SK-N-SH treated with all-trans-retinoic acid at 6 μM for 48 hours (cell line): ENCODE measurements around the gene CFAP100.

Experiments used
- ATAC-seq: fragments of 200-7000 bp; cut with Tn5 transposase; 3 replicates; pipeline ENCODE4 v1.9.1; 2020; ENCODE audit warnings: mild to moderate bottlenecking, moderate library complexity
- ARNTL ChIP-seq: fragments of 450-650 bp; formaldehyde crosslinking; IDR thresholded peaks from 2 replicates; pipeline ENCODE4 v1.5.0; 2020; ENCODE audit warnings: low read depth, mild to moderate bottlenecking, moderate library complexity, borderline replicate concordance
- BACH2 ChIP-seq: fragments of 250-450 bp; sonication (Bioruptor Pico); IDR thresholded peaks from 2 replicates; pipeline ENCODE4 v1.9.0; 2021; ENCODE audit warnings: mild to moderate bottlenecking, borderline replicate concordance
- CSDC2 ChIP-seq: fragments of 250-450 bp; sonication (Bioruptor Pico); IDR thresholded peaks from 2 replicates; pipeline ENCODE4 v1.5.0; 2020; ENCODE audit warnings: mild to moderate bottlenecking, moderate library complexity
- ESRRG ChIP-seq: fragments of 250-450 bp; sonication (Bioruptor Pico); IDR thresholded peaks from 2 replicates; pipeline ENCODE4 v1.6.1; 2021; ENCODE audit warnings: mild to moderate bottlenecking
- GLIS3 ChIP-seq: fragments of 250-450 bp; sonication (Bioruptor Pico); IDR thresholded peaks from 2 replicates; pipeline ENCODE4 v1.5.0; 2020; ENCODE audit warnings: mild to moderate bottlenecking, moderate library complexity
- ISL1 ChIP-seq: fragments of 250-450 bp; sonication (Bioruptor Pico); IDR thresholded peaks from 2 replicates; pipeline ENCODE4 v2.1.2; 2022; ENCODE audit warnings: mild to moderate bottlenecking, moderate library complexity
- OSR1 ChIP-seq: fragments of 250-450 bp; sonication (Bioruptor Pico); IDR thresholded peaks from 2 replicates; pipeline ENCODE4 v1.8.0; 2022; ENCODE audit warnings: moderate library complexity, mild to moderate bottlenecking, inconsistent platforms
- PPARA ChIP-seq: fragments of 250-450 bp; sonication (Bioruptor Pico); IDR thresholded peaks from 2 replicates; pipeline ENCODE4 v1.5.0; 2020; ENCODE audit warnings: mild to moderate bottlenecking, borderline replicate concordance
- RARB ChIP-seq: fragments of 250-450 bp; sonication (Bioruptor Pico); IDR thresholded peaks from 2 replicates; pipeline ENCODE4 v1.8.0; 2021; ENCODE audit warnings: mild to moderate bottlenecking, moderate library complexity
- SNAI2 ChIP-seq: fragments of 250-450 bp; sonication (Bioruptor Pico); IDR thresholded peaks from 2 replicates; pipeline ENCODE4 v1.5.0; 2020; ENCODE audit warnings: mild to moderate bottlenecking, moderate library complexity
- TCF4 ChIP-seq: fragments of 250-450 bp; sonication (Bioruptor Pico); IDR thresholded peaks from 2 replicates; pipeline ENCODE4 v1.8.0; 2021; ENCODE audit warnings: mild to moderate bottlenecking, moderate library complexity, borderline replicate concordance
- TOX ChIP-seq: fragments of 250-450 bp; sonication (Bioruptor Pico); IDR thresholded peaks from 2 replicates; pipeline ENCODE4 v1.8.0; 2021; ENCODE audit warnings: mild to moderate bottlenecking, moderate library complexity, borderline replicate concordance
- ZC3H10 ChIP-seq: fragments of 250-450 bp; sonication (Bioruptor Pico); IDR thresholded peaks from 2 replicates; pipeline ENCODE4 v1.5.1; 2021; ENCODE audit warnings: mild to moderate bottlenecking, moderate library complexity
- ZFP3 ChIP-seq: fragments of 250-450 bp; sonication (Bioruptor Pico); IDR thresholded peaks from 2 replicates; pipeline ENCODE4 v1.5.0; 2020; ENCODE audit warnings: mild to moderate bottlenecking, moderate library complexity
- ZFP30 ChIP-seq: fragments of 450-650 bp; formaldehyde crosslinking; IDR thresholded peaks from 2 replicates; pipeline ENCODE4 v1.5.0; 2022; ENCODE audit warnings: mild to moderate bottlenecking, moderate library complexity
- ZNF565 ChIP-seq: fragments of 450-650 bp; formaldehyde crosslinking; conservative IDR thresholded peaks from 2 replicates; pipeline ENCODE4 v1.5.0; 2020; ENCODE audit warnings: low read depth, mild to moderate bottlenecking, moderate library complexity
- ZNF70 ChIP-seq: fragments of 450-650 bp; formaldehyde crosslinking; IDR thresholded peaks from 2 replicates; pipeline ENCODE4 v1.5.0; 2020; ENCODE audit warnings: mild to moderate bottlenecking, moderate library complexity
- ZNF8 ChIP-seq: fragments of 450-650 bp; formaldehyde crosslinking; IDR thresholded peaks from 2 replicates; pipeline ENCODE4 v1.5.0; 2020; ENCODE audit warnings: mild to moderate bottlenecking, moderate library complexity
- TF ChIP-seq, protein P1 (sequence below): fragments of 250-450 bp; sonication (Bioruptor Pico); IDR thresholded peaks from 2 replicates; pipeline ENCODE4 v1.8.0; 2020; ENCODE audit warnings: mild to moderate bottlenecking, moderate library complexity, borderline replicate concordance
- TF ChIP-seq, protein P2 (sequence below): fragments of 250-450 bp; sonication (Bioruptor Pico); IDR thresholded peaks from 2 replicates; pipeline ENCODE4 v1.5.1; 2021; ENCODE audit warnings: mild to moderate bottlenecking, moderate library complexity
- TF ChIP-seq, protein P3 (sequence below): fragments of 250-450 bp; sonication (Bioruptor Pico); IDR thresholded peaks from 2 replicates; pipeline ENCODE4 v1.5.0; 2020; ENCODE audit warnings: mild to moderate bottlenecking, moderate library complexity
- TF ChIP-seq, protein P4 (sequence below): fragments of 250-450 bp; sonication (Bioruptor Pico); IDR thresholded peaks from 2 replicates; pipeline ENCODE4 v1.8.0; 2021; ENCODE audit warnings: low read depth, mild to moderate bottlenecking, moderate library complexity, borderline replicate concordance

The CFAP100 gene

DNA sequence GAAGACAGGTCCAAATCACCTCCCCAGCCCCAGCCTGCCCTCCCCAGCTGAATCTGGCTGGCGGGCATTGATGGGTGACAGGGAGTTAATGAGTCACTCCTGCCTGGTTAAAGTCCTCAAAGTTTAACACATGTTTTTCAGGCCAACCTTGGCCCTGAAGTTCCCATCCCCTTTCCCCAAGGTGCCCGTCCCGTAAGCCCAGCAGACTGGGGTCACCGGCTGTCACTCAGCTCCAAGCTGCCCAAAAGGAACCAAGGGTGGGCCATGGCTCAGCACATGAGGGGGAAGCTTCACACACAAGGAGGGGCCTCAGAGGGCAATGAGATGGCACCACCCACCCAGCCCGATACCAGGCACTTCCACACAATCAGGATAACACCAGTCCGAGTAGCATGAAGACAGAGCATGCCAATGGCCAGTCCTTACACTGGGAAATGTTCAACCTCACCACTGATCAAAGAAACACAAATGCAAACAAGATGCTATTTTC lies 27.3 kb upstream of the CFAP100 start:
- no peak for ATAC-seq
- TF ChIP-seq, protein P1, sequence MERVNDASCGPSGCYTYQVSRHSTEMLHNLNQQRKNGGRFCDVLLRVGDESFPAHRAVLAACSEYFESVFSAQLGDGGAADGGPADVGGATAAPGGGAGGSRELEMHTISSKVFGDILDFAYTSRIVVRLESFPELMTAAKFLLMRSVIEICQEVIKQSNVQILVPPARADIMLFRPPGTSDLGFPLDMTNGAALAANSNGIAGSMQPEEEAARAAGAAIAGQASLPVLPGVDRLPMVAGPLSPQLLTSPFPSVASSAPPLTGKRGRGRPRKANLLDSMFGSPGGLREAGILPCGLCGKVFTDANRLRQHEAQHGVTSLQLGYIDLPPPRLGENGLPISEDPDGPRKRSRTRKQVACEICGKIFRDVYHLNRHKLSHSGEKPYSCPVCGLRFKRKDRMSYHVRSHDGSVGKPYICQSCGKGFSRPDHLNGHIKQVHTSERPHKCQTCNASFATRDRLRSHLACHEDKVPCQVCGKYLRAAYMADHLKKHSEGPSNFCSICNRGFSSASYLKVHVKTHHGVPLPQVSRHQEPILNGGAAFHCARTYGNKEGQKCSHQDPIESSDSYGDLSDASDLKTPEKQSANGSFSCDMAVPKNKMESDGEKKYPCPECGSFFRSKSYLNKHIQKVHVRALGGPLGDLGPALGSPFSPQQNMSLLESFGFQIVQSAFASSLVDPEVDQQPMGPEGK (CRISPR knock-in tag): no peak
- TF ChIP-seq GLIS3 (no peak), ZFP3 (CRISPR knock-in tag) (no peak), ESRRG (CRISPR knock-in tag) (no peak), SNAI2 (CRISPR knock-in tag) (no peak), ZFP30 (CRISPR knock-in tag) (no peak), ZNF565 (CRISPR knock-in tag) (no peak), ZNF8 (CRISPR knock-in tag) (no peak), ISL1 (CRISPR knock-in tag) (no peak), TOX (CRISPR knock-in tag) (no peak)
- TF ChIP-seq, protein P2, sequence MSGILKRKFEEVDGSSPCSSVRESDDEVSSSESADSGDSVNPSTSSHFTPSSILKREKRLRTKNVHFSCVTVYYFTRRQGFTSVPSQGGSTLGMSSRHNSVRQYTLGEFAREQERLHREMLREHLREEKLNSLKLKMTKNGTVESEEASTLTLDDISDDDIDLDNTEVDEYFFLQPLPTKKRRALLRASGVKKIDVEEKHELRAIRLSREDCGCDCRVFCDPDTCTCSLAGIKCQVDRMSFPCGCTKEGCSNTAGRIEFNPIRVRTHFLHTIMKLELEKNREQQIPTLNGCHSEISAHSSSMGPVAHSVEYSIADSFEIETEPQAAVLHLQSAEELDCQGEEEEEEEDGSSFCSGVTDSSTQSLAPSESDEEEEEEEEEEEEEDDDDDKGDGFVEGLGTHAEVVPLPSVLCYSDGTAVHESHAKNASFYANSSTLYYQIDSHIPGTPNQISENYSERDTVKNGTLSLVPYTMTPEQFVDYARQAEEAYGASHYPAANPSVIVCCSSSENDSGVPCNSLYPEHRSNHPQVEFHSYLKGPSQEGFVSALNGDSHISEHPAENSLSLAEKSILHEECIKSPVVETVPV (CRISPR knock-in tag): no peak

- TF ChIP-seq TOX (CRISPR knock-in tag): no peak
- TF ChIP-seq ISL1 (CRISPR knock-in tag): no peak
- no peak for TF ChIP-seq SNAI2 (CRISPR knock-in tag)
- TF ChIP-seq ZNF70 (CRISPR knock-in tag): no peak
- TF ChIP-seq, all 23 proteins: peak for 0
- ATAC-seq: no peak
These were observed 25.2 kb upstream of the CFAP100 start for GRCh38 chr3:126369490-126369889.

GRCh38 chr3:126370055-126370454 lies 24.7 kb upstream of the CFAP100 start:
- no peak for ATAC-seq
- TF ChIP-seq ESRRG (CRISPR knock-in tag): no peak
- TF ChIP-seq, protein P2 (CRISPR knock-in tag): no peak
- TF ChIP-seq ZC3H10 (CRISPR knock-in tag): no peak
- TF ChIP-seq ARNTL (CRISPR knock-in tag): no peak
- TF ChIP-seq CSDC2 (CRISPR knock-in tag): no peak
- no peak for TF ChIP-seq OSR1 (CRISPR knock-in tag)
- no peak for TF ChIP-seq SNAI2 (CRISPR knock-in tag)
- no peak for TF ChIP-seq ZFP30 (CRISPR knock-in tag)
- no peak for TF ChIP-seq ZNF565 (CRISPR knock-in tag)
- TF ChIP-seq GLIS3: no peak
- TF ChIP-seq, protein P1 (CRISPR knock-in tag): no peak
- no peak for TF ChIP-seq TCF4 (CRISPR knock-in tag)

DNA sequence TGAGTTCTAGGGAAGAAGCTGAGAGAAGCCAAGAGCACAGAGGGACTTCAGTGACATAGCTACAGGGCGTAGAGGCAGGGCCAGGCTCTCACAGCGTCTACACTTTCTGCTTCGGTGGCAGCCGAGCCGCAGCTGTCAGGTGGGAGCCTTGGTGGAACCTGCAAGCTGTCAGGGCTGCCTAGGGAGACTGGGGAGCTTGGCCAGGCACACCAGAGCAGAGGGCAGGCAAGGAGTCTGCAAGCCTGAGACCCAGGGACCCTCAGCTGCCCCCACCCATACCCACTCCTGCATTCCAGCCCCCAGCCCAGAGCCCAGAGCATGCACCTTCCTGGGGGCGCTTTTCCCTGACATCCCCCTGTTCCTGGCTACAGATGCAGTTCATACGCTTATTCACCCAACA lies 24.1 kb upstream of the CFAP100 start:
- no peak for ATAC-seq
- no peak for TF ChIP-seq BACH2 (CRISPR knock-in tag)
- TF ChIP-seq, protein P3, sequence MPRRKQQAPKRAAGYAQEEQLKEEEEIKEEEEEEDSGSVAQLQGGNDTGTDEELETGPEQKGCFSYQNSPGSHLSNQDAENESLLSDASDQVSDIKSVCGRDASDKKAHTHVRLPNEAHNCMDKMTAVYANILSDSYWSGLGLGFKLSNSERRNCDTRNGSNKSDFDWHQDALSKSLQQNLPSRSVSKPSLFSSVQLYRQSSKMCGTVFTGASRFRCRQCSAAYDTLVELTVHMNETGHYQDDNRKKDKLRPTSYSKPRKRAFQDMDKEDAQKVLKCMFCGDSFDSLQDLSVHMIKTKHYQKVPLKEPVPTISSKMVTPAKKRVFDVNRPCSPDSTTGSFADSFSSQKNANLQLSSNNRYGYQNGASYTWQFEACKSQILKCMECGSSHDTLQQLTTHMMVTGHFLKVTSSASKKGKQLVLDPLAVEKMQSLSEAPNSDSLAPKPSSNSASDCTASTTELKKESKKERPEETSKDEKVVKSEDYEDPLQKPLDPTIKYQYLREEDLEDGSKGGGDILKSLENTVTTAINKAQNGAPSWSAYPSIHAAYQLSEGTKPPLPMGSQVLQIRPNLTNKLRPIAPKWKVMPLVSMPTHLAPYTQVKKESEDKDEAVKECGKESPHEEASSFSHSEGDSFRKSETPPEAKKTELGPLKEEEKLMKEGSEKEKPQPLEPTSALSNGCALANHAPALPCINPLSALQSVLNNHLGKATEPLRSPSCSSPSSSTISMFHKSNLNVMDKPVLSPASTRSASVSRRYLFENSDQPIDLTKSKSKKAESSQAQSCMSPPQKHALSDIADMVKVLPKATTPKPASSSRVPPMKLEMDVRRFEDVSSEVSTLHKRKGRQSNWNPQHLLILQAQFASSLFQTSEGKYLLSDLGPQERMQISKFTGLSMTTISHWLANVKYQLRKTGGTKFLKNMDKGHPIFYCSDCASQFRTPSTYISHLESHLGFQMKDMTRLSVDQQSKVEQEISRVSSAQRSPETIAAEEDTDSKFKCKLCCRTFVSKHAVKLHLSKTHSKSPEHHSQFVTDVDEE (CRISPR knock-in tag): no peak
- TF ChIP-seq ZNF70 (CRISPR knock-in tag): no peak
- TF ChIP-seq, protein P4, sequence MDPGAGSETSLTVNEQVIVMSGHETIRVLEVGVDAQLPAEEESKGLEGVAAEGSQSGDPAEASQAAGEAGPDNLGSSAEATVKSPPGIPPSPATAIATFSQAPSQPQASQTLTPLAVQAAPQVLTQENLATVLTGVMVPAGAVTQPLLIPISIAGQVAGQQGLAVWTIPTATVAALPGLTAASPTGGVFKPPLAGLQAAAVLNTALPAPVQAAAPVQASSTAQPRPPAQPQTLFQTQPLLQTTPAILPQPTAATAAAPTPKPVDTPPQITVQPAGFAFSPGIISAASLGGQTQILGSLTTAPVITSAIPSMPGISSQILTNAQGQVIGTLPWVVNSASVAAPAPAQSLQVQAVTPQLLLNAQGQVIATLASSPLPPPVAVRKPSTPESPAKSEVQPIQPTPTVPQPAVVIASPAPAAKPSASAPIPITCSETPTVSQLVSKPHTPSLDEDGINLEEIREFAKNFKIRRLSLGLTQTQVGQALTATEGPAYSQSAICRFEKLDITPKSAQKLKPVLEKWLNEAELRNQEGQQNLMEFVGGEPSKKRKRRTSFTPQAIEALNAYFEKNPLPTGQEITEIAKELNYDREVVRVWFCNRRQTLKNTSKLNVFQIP: no peak
- TF ChIP-seq ZFP3 (CRISPR knock-in tag): no peak
- TF ChIP-seq ZNF8 (CRISPR knock-in tag): no peak
- TF ChIP-seq GLIS3: no peak
- no peak for TF ChIP-seq OSR1 (CRISPR knock-in tag)
- TF ChIP-seq ARNTL (CRISPR knock-in tag): no peak
- TF ChIP-seq, protein P2 (CRISPR knock-in tag): no peak
- TF ChIP-seq PPARA (CRISPR knock-in tag): no peak
- TF ChIP-seq CSDC2 (CRISPR knock-in tag): no peak
- no peak for TF ChIP-seq RARB (CRISPR knock-in tag)
- no peak for TF ChIP-seq ZNF565 (CRISPR knock-in tag)
- no peak for TF ChIP-seq ISL1 (CRISPR knock-in tag)
- no peak for TF ChIP-seq SNAI2 (CRISPR knock-in tag)
- TF ChIP-seq ZC3H10 (CRISPR knock-in tag): no peak
